ENCODE measurements around the gene ELAVL2. TPM values are rescaled to one million over a fixed set of nuclear protein-coding genes. Genes with fewer than 3 reads are reported as not detected.

Gene ELAVL2
- total RNA-seq, 2 experiments from 2014 or later, result not detected

DNA sequence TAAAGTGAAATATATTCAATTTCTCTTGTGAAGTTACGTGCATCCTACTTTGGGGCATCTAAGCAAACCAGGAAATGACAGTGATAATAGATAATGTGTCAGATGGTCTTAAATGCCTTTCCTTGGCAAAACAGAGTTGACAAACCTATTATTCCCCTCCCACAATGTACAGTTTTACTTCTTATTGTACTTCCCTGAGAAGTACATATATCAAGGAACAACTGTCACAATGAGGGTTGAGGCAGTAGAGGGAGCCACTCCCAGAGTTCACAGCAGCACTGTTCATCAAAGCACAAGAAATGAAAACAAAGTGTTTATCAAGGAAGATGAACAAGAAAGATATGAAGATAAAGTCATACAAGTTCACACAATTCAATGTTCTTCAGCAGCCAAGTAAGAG, 41.1 kb downstream of the ELAVL2 start:
- ATAC-seq (ENCODE audit: poor library complexity) (no peak), DNase-seq (no peak)
- CTCF ChIA-PET, result no interaction called here
- no peak overlapping the region for H3K4me3 Mint-ChIP-seq
- POLR2A ChIA-PET, result no interaction called here
- H3K9me3 ChIP-seq (ENCODE audit: control insufficient read depth in 1 of 2, insufficient read depth in 1 of 2, low read length in 2 of 2), result peaks cover 0 to 10% of the 10 kb centered on the region in 2 experiments
- H3K27ac ChIP-seq (ENCODE audit: low read depth in 1 of 2, low read length in 2 of 2), result no peak overlapping the region
- no peak overlapping the region for H3K4me3 ChIP-seq (ENCODE audit: low read length)
- H3K27me3 Mint-ChIP-seq, result no peaks in the 10 kb centered on the region
- H3K36me3 Mint-ChIP-seq (ENCODE audit: low read depth), result no peaks in the 10 kb centered on the region
- intact Hi-C loops (cut with DNase I, micrococcal nuclease), result no loop called here
- no peak for TF ChIP-seq CTCF (IDR thresholded peaks at IDR 0.05)
- no peaks in the 10 kb centered on the region for H3K4me1 Mint-ChIP-seq (ENCODE audit: low read depth)
- peaks cover 2% of the 10 kb centered on the region for H3K9me3 Mint-ChIP-seq
- H3K27ac Mint-ChIP-seq, result no peak overlapping the region
- no peaks in the 10 kb centered on the region for H3K27me3 ChIP-seq (ENCODE audit: control insufficient read depth in 1 of 2, insufficient read depth in 2 of 2, low read length in 2 of 2)
- no peaks in the 10 kb centered on the region for H3K36me3 ChIP-seq (ENCODE audit: insufficient read depth, low read length)
- no peaks in the 10 kb centered on the region for H3K4me1 ChIP-seq (ENCODE audit: insufficient read depth, low read length)

- ATAC-seq (ENCODE audit: poor library complexity), result no peak
- Mint-ChIP-seq H3K4me1 (ENCODE audit: low read depth) (no peaks in the 10 kb centered on the region), H3K27me3 (no peaks in the 10 kb centered on the region), H3K9me3 (peaks cover 2% of the 10 kb centered on the region), H3K27ac (no peak overlapping the region), H3K4me3 (no peak overlapping the region), H3K36me3 (ENCODE audit: low read depth) (no peaks in the 10 kb centered on the region)
- no peak for DNase-seq
- TF ChIP-seq CTCF (IDR thresholded peaks at IDR 0.05), result no peak
- Histone ChIP-seq H3K27me3 (ENCODE audit: control insufficient read depth in 1 of 2, insufficient read depth in 2 of 2, low read length in 2 of 2) (no peaks in the 10 kb centered on the region), H3K36me3 (ENCODE audit: insufficient read depth, low read length) (no peaks in the 10 kb centered on the region), H3K4me1 (ENCODE audit: insufficient read depth, low read length) (no peaks in the 10 kb centered on the region), H3K9me3 (ENCODE audit: control insufficient read depth in 1 of 2, insufficient read depth in 1 of 2, low read length in 2 of 2) (peaks cover 0 to 10% of the 10 kb centered on the region in 2 experiments), H3K4me3 (ENCODE audit: low read length) (no peak overlapping the region), H3K27ac (ENCODE audit: low read depth in 1 of 2, low read length in 2 of 2) (no peak overlapping the region)
- POLR2A ChIA-PET, result no interaction called here
- intact Hi-C loops (cut with DNase I, micrococcal nuclease), result no loop called here
- CTCF ChIA-PET, result interaction anchor here (1.2 kb wide), 1 partner anchor 12 kb away, joined by 3 read pairs; no protein-coding TSS in a partner anchor
Measured at GRCh38 chr9:23783509-23783908, 42.5 kb downstream of the ELAVL2 start.

DNA sequence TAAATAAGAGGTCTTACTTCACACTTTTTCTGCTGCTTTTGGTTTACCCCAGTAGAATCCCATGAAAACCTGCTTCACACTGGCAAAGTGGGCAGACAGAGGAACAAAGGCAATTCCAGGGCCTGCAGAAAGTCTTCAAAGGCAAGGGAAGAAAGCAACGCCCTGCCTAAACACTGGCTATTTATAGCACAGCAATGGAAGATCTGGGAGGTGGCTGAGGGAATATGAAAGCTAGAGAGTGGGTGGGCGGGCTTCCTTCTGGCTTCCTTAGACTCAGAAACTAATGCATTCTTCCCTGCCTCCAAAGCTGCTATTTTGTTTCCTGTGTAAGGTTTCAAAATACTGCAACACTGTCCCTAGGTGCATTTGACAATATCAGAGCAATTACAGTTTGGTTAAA, 46.8 kb downstream of the ELAVL2 start:
- no peak for TF ChIP-seq CTCF (IDR thresholded peaks at IDR 0.05)
- Mint-ChIP-seq H3K4me3 (no peak overlapping the region), H3K4me1 (ENCODE audit: low read depth) (no peaks in the 10 kb centered on the region), H3K27me3 (no peaks in the 10 kb centered on the region), H3K27ac (no peak overlapping the region), H3K36me3 (ENCODE audit: low read depth) (no peaks in the 10 kb centered on the region), H3K9me3 (peaks cover 9% of the 10 kb centered on the region)
- H3K4me1 ChIP-seq (ENCODE audit: insufficient read depth, low read length), result no peaks in the 10 kb centered on the region
- no peaks in the 10 kb centered on the region for H3K27me3 ChIP-seq (ENCODE audit: control insufficient read depth in 1 of 2, insufficient read depth in 2 of 2, low read length in 2 of 2)
- no peak overlapping the region for H3K4me3 ChIP-seq (ENCODE audit: low read length)
- H3K36me3 ChIP-seq (ENCODE audit: insufficient read depth, low read length), result no peaks in the 10 kb centered on the region
- ChIA-PET POLR2A (no interaction called here), CTCF (no interaction called here)
- H3K27ac ChIP-seq (ENCODE audit: low read depth in 1 of 2, low read length in 2 of 2), result no peak overlapping the region
- intact Hi-C loops (cut with DNase I, micrococcal nuclease), result no loop called here
- DNase-seq (no peak), ATAC-seq (ENCODE audit: poor library complexity) (no peak)
- H3K9me3 ChIP-seq (ENCODE audit: control insufficient read depth in 1 of 2, insufficient read depth in 1 of 2, low read length in 2 of 2), result peaks cover 0 to 10% of the 10 kb centered on the region in 2 experiments

Data from CD4-positive, alpha-beta T cell (primary cell).